GM19438 (cell line): ENCODE results near the gene PATE1.

Source experiments
- ATAC-seq: cut with Tn5 transposase; IDR thresholded peaks from one replicate; pipeline ENCODE4 v1.9.1; 2021; ENCODE audit warnings: low read depth; ENCODE audit not compliant: unreplicated experiment

Gene PATE1

DNA sequence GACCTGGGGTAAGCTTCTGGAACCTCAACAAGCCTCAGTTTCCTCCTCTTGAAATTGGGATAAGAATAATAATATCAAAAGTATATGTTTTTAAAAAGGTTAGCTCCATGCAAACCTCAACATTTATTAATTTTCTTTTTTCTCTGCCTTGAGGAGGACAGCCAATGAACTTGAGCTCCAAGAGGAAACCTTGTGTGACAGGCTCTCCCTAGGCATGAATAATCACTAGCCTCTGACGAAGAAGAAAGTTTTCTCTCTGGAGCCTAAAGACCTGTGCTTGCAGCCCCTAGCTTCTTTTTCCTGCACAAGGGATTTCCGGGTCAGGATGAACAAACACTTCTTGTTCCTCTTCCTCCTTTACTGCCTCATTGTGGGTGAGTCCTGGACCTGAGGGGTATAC, 41.7 kb downstream of the PATE1 start, which contains the start of gene PATE3:
Gene PATE3, plus strand, starts transcription at position 301 of the 400 bp plus-strand sequence. Its CDS starts 25 bp downstream, at position 326.
- ATAC-seq: no peak

DNA sequence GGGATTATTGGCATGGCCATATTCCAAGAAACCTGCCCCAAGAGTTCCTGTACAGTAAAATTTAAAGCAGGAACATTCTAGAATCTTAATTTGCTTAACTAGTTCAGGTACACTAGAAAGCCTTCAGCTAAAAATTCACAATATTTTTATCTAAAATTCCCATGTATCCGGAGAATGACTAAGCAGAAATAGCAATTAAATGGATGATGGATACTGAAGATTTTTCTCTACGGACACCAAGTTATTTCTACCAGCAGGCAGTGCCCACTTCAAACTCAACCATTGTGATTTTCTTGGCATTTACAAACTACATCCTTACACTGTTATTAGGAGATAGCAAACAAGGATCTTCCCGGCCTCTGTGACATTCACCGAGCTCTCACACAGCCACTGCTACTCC, 44.7 kb downstream of the PATE1 start:
- no peak for ATAC-seq

DNA sequence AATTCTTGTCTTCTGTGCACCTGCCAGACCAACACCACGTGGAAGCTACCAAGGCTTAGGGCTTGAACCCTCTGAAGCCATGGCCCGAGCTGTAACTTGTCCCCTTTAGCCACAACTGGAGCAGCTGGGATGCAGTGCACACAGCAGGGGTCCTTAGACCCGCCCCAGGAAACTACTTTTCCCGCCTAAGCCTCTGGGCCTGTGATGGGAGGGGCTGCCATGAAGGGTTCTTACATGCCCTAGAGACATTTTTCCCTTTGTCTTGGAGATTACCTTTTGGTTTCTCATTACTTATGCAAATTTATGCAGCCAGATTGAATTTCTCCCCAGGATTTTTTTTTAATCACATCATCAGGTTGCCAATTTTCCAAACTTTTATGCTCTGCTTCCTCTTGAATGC, 51.6 kb downstream of the PATE1 start:
- no peak for ATAC-seq
